HG02852 (cell line): ENCODE results near the gene HSPA14.
"Not testable (repeated sequence)": the region's sequence is repeated elsewhere in the genome, so short reads cannot be mapped to it uniquely, and the experiment has no call there.

ENCODE experiments used
- ATAC-seq: cut with Tn5 transposase; IDR thresholded peaks from one replicate; pipeline ENCODE4 v1.9.1; 2021; ENCODE audit warnings: mild to moderate bottlenecking, moderate library complexity; ENCODE audit not compliant: unreplicated experiment

HSPA14 gene

DNA sequence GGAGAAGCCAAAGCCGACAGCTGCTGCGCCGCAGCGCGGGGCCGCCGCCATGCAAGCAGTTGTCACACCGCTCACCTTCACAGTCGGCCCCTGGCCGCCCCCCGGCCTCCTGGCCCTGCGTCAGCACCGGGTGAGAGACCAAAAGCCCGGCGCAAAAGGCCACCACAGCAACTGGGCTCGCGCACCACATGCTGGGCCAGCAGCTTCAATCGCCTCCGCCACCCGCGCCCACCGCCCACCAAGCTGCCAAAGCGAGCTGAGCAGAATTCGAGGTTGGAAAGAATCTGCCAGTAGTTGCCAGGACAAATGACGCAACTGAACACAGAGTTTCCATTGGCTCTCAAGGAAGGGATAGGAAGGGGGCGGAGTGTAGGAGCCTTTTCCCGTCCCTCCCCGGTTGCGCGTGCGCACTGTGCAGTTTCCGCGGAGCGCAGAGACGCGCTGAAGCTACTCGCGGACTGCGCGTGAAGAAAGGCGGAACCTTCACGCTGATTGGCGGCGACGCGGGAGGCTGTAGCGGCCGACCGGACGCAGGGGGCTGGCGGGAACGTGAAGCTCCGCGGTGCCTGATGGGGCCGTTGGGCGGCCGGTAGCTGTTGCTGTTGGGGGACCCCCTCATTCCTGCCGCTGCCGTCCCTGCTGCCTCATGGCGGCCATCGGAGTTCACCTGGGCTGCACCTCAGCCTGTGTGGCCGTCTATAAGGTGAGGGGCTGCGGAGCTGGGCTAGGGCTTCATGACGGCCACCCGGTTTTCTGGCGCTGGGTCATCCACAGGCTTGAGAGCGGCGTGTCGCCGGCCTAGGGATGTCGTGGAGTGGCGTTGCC is at the start of gene HSPA14, which contains the start of the genes CDNF and MSANTD7:
HSPA14 (plus strand) TSS at position 550 of the 825 bp plus-strand sequence; CDS start at position 647, 97 bp downstream.
CDNF (minus strand) TSS at position 281 of the 825 bp plus-strand sequence; CDS start at position 190, 91 bp downstream.
MSANTD7 (plus strand) TSS at position 550 of the 825 bp plus-strand sequence. CDS start 3,979 bp downstream, outside the sequence.
- ATAC-seq: peak; percentile 92

DNA sequence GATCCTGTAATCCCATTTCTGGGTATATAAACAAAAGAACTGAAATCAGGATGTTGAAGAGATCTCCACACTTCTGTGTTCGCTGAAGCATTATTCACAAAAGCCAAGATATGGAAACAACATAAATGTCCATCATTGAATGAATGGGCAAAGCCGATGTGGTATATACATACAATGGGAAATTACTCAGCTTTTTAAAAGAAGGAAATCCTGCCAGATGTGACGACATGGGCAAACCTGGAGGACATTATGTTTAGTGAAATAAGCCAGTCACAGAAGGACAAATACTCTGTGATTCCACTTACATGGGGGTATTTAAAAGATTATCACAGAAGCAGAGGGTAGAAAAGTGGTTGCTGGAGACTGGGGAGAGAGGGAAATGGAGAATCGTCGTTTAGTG is 39.5 kb upstream of the HSPA14 start:
- no peak for ATAC-seq

- ATAC-seq: no peak
Observed at GRCh38 chr10:14800397-14800796, 37.7 kb upstream of the HSPA14 start.

- no peak for ATAC-seq
Observed at GRCh38 chr10:14801723-14802122, 36.4 kb upstream of the HSPA14 start.

DNA sequence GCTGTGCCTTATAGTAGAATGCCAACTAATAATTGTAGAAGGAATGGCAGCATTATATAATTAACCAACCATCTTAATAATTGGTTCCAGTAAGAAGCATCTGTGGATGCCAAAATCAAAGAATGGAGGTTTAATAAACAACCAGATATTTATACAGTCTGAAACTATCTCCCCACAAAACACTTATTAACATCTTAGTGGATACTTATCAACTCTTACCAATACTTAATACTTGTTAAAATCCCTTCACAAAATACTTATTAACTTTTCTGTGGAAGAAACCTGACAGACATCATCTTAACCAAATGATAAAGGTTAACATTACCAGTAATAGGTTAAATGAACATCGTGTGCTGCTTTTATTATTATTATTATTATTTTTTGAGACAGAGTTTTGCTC is 34.3 kb upstream of the HSPA14 start:
- ATAC-seq: no peak

DNA sequence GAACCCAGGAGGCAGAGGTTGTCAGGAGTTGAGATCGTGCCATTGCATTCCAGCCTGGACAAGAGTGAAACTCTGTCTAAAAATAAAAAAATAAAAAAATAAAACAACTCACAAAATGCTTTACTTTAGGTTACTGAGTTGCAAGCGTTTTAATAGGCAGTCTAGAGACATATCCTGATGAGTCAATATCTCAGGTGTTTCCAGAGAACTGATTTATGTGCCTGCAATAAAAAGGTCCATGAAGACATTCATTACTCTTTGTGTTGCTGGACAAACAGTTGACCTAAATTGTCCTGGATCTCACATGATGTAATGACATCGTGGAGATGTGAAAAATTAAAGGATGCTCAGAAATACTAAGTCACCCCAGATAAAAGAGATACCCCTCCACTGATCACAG is 31.8 kb upstream of the HSPA14 start:
- ATAC-seq: no peak

DNA sequence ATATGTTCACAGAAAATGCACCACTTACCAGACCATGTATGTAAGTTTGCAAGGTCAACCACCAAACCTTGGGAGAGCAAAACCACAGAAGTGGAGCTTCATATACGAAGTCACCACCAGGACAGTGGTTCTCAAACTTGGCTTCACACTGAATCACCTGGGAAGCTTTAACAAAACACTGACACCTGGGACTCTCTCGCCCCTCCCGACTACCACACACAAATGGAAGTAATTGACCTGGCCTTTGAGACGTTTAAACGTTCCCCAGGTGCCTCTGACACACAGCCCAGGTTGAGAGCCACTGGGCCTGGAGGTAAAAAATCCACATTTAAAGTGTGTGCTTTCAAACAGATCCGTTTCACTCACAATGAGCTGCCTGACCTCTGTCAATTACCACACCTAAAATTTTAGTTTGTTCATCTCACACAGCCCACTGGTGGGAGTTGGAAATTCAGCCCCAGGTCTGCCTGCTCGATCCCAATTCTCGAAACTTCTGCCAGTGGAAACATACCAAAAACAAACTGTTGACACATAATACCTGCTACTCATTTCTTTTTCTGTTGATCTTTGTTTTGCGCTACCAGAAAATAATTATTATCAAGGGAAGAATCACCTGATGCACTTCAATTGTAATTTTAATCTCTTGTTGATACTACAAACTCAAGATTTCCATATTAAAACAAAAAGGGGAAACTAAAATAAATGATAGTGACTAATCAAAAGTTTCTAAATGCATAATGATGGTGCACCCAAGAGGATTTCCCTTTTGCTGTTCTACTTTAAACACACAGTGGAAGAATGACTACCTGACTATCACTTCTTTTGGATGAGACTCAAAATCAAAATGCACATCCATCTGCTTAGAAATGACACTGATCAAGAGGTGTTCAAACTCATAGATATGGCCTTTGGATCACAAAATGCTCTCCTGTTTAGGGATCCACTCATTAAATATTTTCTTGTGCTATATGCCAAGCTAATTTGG is 26.8 kb upstream of the HSPA14 start:
- no peak for ATAC-seq

- ATAC-seq: no peak
Observed at GRCh38 chr10:14812271-14812670, 25.8 kb upstream of the HSPA14 start.

DNA sequence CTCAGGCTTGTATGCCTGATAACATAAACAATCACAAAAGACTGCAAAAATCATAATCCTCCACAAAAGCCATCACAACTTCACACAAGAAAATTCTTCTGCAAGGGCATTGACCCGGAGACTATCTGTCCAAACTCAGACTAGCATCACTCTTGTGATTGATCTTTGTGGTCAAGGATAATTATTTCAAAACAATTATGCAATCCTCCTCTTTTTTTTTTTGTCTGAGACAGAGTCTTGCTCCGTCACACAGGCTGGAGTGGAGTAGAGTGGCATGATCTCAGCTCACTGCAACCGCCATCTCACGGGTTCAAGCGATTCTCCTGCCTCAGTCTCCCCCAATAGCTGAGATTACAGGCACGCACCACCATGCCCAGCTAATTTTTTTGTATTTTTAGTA is 22.4 kb upstream of the HSPA14 start:
- ATAC-seq: no peak

DNA sequence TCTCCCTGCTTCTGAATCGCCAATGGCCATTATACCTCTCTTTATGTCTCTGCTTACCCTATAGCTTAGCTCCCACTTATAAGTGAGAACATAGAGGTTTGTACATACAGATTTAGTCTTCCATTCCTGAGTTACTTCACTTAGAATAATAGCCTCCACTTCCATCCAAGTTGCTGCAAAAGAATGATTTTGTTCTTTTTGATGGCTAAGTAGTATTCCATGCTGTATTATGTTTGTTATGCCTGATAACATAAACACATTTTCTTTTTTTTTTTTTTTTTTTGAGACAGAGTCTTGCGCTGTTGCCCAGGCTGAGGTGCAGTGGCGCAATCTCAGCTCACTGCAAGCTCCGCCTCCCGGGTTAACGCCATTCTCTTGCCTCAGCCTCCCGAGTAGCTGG is 21.4 kb upstream of the HSPA14 start:
- ATAC-seq: not testable (repeated sequence)

GRCh38 chr10:14820010-14820774 is 17.9 kb upstream of the HSPA14 start:
- ATAC-seq: no peak

- no peak for ATAC-seq
Observed at GRCh38 chr10:14820775-14821154, 17.3 kb upstream of the HSPA14 start.

DNA sequence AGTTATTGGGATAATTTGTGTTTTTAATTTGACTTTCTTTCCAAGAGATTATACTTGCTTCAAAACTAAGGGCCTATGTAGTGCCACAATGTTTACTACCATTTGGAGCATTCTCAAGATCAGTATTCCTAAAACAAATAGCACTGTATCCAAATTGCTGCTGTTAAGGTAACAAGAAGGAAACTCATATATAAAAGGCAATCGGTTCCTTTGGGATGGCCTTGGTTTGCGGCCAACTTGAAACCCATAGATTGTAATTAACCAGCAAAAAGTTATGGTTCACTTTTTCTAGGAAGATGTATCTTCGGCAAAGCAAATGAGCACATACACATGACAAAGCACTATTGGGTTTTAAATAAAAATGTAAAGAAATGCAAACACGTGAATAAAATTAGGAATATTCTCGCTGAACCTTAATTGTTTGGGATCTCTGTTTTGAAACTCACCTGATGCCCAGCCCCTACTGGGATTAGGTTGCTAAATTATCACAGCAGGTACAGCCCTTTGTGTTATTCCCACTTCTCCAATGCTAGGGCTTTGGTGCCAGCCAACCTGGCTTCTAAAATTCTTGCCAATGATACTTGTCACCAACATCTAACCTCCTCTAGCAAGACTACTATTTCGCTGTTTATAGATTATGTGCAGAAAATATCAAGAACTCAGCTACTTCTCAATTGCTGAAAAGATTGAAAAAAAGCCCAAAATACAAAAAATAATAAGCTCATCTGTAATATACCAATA is 16.3 kb upstream of the HSPA14 start:
- no peak for ATAC-seq

DNA sequence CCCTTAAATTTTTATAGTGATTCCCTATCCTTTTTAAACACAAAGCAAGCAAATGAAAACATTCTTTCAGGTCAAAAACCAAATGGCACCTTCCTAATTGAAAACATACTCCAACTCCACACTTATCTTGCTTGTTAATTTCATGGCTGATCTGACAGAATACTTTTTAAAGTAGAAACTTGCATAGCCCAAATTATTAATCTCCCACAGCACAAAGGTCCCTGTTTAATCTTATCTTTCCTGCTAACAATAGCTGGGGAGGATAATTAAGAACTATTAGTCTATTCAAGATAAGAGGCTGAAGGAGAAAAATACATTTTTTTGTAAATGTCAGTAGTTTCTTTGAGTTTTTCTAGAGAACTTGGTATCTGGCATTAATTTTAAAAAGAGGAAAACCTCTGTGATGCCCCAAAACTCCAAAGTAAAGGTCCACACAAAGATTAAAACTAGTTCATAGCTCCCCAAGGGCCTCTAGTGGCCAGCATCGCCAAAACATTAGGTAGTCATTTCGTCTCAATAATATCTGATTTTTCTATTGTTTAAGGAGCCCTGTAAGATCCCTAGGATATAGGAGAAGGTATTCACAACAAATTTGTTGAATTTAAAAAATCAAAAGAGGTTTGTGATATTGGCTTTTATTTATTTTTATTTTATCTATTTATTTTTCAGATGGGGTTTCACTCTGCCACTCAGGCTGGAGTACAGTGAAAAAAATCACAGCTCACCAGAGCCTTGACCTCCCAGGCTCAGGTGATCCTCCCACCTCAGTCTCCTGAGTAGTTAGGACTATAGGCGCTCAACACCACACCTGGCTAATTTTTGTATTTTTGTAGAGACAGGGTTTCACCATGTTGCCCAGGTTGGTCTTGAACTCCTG is 15.0 kb upstream of the HSPA14 start:
- ATAC-seq: no peak

- ATAC-seq: no peak
Observed at GRCh38 chr10:14823966-14824365, 14.1 kb upstream of the HSPA14 start.

- no peak for ATAC-seq
Observed at GRCh38 chr10:14826076-14826829, 11.9 kb upstream of the HSPA14 start.

- no peak for ATAC-seq
Observed at GRCh38 chr10:14833106-14833505, 5.0 kb upstream of the HSPA14 start.

DNA sequence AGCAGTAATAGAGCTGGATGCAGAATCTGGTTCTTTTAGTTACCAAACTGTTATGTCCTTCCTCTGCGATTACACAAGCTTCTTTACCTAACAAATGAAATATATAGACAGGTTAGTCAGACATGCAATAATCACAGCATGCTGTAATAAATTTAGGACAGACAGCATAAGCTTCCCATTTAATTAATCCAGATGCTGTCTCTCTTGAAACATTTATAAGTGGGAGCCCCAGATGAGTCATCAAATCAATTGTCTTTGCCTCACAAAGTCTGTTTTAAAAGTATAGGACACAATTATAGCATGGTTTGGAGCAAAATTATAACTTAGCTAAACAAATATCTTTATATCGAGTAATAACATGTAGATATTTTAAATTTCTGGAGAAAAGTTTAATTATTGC is 1.9 kb upstream of the HSPA14 start:
- no peak for ATAC-seq
